Fibroblast of lung (primary cell): ENCODE measurements around the gene PIGZ. TPM values are rescaled to one million over a fixed set of nuclear protein-coding genes. Genes with fewer than 3 reads are reported as not detected.

ENCODE experiments used
- DNase-seq, 2 donors: peaks; one replicate each; pipeline versions ENCODE4 v3.0.0 to v3.0.0-alpha.2; 2010; ENCODE audit warnings: low read depth in 2 of 2
- H2AFZ ChIP-seq: 2 replicates; pipeline ENCODE4 v1.5.1; 2012; ENCODE audit warnings: low read length, control low read depth, inconsistent platforms
- H3K27ac ChIP-seq: 2 replicates; pipeline ENCODE4 v1.5.1; 2011; ENCODE audit warnings: low read length, control low read depth; ENCODE audit not compliant: insufficient read depth
- H3K27me3 ChIP-seq: 2 replicates; pipeline ENCODE4 v1.5.1; 2011; ENCODE audit warnings: mild to moderate bottlenecking, low read length; ENCODE audit not compliant: control insufficient read depth, insufficient read depth
- H3K36me3 ChIP-seq: 2 replicates; pipeline ENCODE4 v1.5.1; 2011; ENCODE audit warnings: low read length; ENCODE audit not compliant: control insufficient read depth, insufficient read depth
- H3K4me1 ChIP-seq: 2 replicates; pipeline ENCODE4 v1.5.1; 2011; ENCODE audit warnings: low read length; ENCODE audit not compliant: control insufficient read depth, insufficient read depth; ENCODE audit errors: extremely low read depth
- H3K4me2 ChIP-seq: 2 replicates; pipeline ENCODE4 v1.5.1; 2011; ENCODE audit warnings: low read length, control low read depth; ENCODE audit not compliant: insufficient read depth; ENCODE audit errors: extremely low read depth
- H3K4me3 ChIP-seq, 4 experiments: fragments of 200-600 bp in 1 of 4; sonication (generic) in 1 of 4; replicated peaks in 1 of 4; 2 replicates each; pipeline ENCODE4 v1.5.1; 2011 to 2016; ENCODE audit warnings: low read length in 4 of 4, low read depth in 3 of 4, mild to moderate bottlenecking in 3 of 4, control low read depth in 2 of 4, inconsistent platforms in 1 of 4, mixed read lengths in 1 of 4; ENCODE audit not compliant: insufficient read depth in 1 of 4; ENCODE audit errors: control extremely low read depth in 1 of 4
- H3K79me2 ChIP-seq: 2 replicates; pipeline ENCODE4 v1.5.1; 2012; ENCODE audit warnings: mild to moderate bottlenecking, low read length, inconsistent platforms; ENCODE audit not compliant: control insufficient read depth, insufficient read depth
- H3K9ac ChIP-seq: 2 replicates; pipeline ENCODE4 v1.5.1; 2011; ENCODE audit warnings: mild to moderate bottlenecking, low read length, control low read depth; ENCODE audit not compliant: insufficient read depth
- H3K9me3 ChIP-seq: 2 replicates; pipeline ENCODE4 v1.5.1; 2012; ENCODE audit warnings: low read depth, low read length; ENCODE audit not compliant: control insufficient read depth, insufficient read depth
- H4K20me1 ChIP-seq: 2 replicates; pipeline ENCODE4 v1.5.1; 2011; ENCODE audit warnings: low read length; ENCODE audit not compliant: control insufficient read depth, insufficient read depth; ENCODE audit errors: extremely low read depth
- CTCF ChIP-seq, 2 donors: IDR thresholded peaks in 1 of 2; conservative IDR thresholded peaks in 1 of 2; 1 replicate in 1 of 2; 2 replicates in 1 of 2; pipeline ENCODE4 v1.5.1; 2011 to 2012; ENCODE audit warnings: low read length in 2 of 2, control low read depth in 1 of 2, inconsistent platforms in 1 of 2, low read depth in 1 of 2, mild to moderate bottlenecking in 1 of 2
- EZH2 ChIP-seq: IDR thresholded peaks from 2 replicates; pipeline ENCODE4 v1.5.1; 2012; ENCODE audit warnings: low read length, control low read depth, mild to moderate bottlenecking; ENCODE audit errors: missing control alignments
- polyA plus RNA-seq, 2 donors: library from polyadenylated mRNA; depleted of rRNA in 1 of 2; stranded (reverse) in 1 of 2; unstranded in 1 of 2; fragments of >200 nt; gene quantifications; 2 replicates each; pipeline ENCODE4 v1.2.1, GENCODE V29; 2011 to 2012; ENCODE audit warnings: missing spikeins in 1 of 2
- total RNA-seq: library from RNA; depleted of rRNA; stranded (reverse); fragments of >200 nt; gene quantifications from 2 replicates; pipeline ENCODE4 v1.2.1, GENCODE V29; 2014

The PIGZ gene
- total and polyA plus RNA-seq, 2 donors (not counting 1 experiment from before 2014, with no cell fraction given), result 0.66 to 2.0 TPM

GRCh38 chr3:196938576-196938975 lies 30.1 kb downstream of the PIGZ start:
- DNase-seq, result no peak
- no peak overlapping the region for H3K27ac ChIP-seq
- H3K27me3 ChIP-seq, result no peaks in the 10 kb centered on the region
- H3K4me3 ChIP-seq, result no peak overlapping the region
- H3K79me2 ChIP-seq, result peaks cover 44% of the 10 kb centered on the region
- TF ChIP-seq CTCF (conservative IDR thresholded peaks at IDR 0.05 in 1 of 2, IDR thresholded peaks at IDR 0.05 in 1 of 2; ENCODE audit: low read depth in 1 of 2, low read length in 2 of 2) (no peak), EZH2 (no peak)
- H3K36me3 ChIP-seq, result peaks cover 8% of the 10 kb centered on the region
- no peak overlapping the region for H3K9ac ChIP-seq
- no peak overlapping the region for H2AFZ ChIP-seq
- H3K4me2 ChIP-seq, result no peak overlapping the region
- H3K9me3 ChIP-seq, result no peaks in the 10 kb centered on the region
- no peaks in the 10 kb centered on the region for H4K20me1 ChIP-seq
- peaks cover 8% of the 10 kb centered on the region for H3K4me1 ChIP-seq

- TF ChIP-seq CTCF (conservative IDR thresholded peaks at IDR 0.05 in 1 of 2, IDR thresholded peaks at IDR 0.05 in 1 of 2; ENCODE audit: low read depth in 1 of 2, low read length in 2 of 2) (no peak), EZH2 (no peak)
- H3K4me2 ChIP-seq, result no peak overlapping the region
- peaks cover 39% of the 10 kb centered on the region for H3K79me2 ChIP-seq
- H4K20me1 ChIP-seq, result no peaks in the 10 kb centered on the region
- H3K27ac ChIP-seq, result no peak overlapping the region
- H3K27me3 ChIP-seq, result no peaks in the 10 kb centered on the region
- DNase-seq, result no peak
- H3K4me1 ChIP-seq, result peaks cover 4% of the 10 kb centered on the region
- no peak overlapping the region for H2AFZ ChIP-seq
- no peaks in the 10 kb centered on the region for H3K9me3 ChIP-seq
- H3K4me3 ChIP-seq, result no peak overlapping the region
- peaks cover 8% of the 10 kb centered on the region for H3K36me3 ChIP-seq
- no peak overlapping the region for H3K9ac ChIP-seq
Measured at GRCh38 chr3:196938124-196938523, 30.5 kb downstream of the PIGZ start.

- Histone ChIP-seq H3K4me2 (no peak overlapping the region), H2AFZ (no peak overlapping the region), H3K4me1 (peaks cover 4% of the 10 kb centered on the region), H3K9ac (no peak overlapping the region), H3K4me3 (no peak overlapping the region), H3K36me3 (peaks cover 10% of the 10 kb centered on the region), H3K79me2 (peaks cover 26% of the 10 kb centered on the region), H4K20me1 (no peaks in the 10 kb centered on the region), H3K9me3 (no peaks in the 10 kb centered on the region), H3K27ac (no peak overlapping the region), H3K27me3 (no peaks in the 10 kb centered on the region)
- DNase-seq, result no peak
- TF ChIP-seq EZH2, result no peak
- no peak for TF ChIP-seq CTCF (conservative IDR thresholded peaks at IDR 0.05 in 1 of 2, IDR thresholded peaks at IDR 0.05 in 1 of 2; ENCODE audit: low read depth in 1 of 2, low read length in 2 of 2)
Measured at GRCh38 chr3:196936288-196936687, 32.3 kb downstream of the PIGZ start.
